NCI-H2196 treated with DMSO at 0.1 percent for 48 hours (cell line): ENCODE measurements around the gene SPN.
"Not testable (repeated sequence)": the region's sequence is repeated elsewhere in the genome, so short reads cannot be mapped to it uniquely, and the experiment has no call there.

Source experiments
- DNase-seq: peaks from one replicate; lab custom pipeline; 2025; ENCODE audit not compliant: unreplicated experiment; lab: John Stamatoyannopoulos, UW

Gene SPN

GRCh38 chr16:29645694-29646187 is 17.3 kb upstream of the SPN start:
- DNase-seq: peak; percentile 4

- no peak for DNase-seq
Observed at GRCh38 chr16:29646947-29647346, 16.1 kb upstream of the SPN start.

- DNase-seq: no peak
Observed at GRCh38 chr16:29649588-29650494, 13.2 kb upstream of the SPN start.

- DNase-seq: no peak
Observed at GRCh38 chr16:29650771-29651170, 12.3 kb upstream of the SPN start.

- DNase-seq: no peak
Observed at GRCh38 chr16:29651774-29652349, 11.2 kb upstream of the SPN start.

- DNase-seq: no peak
Observed at GRCh38 chr16:29653471-29653870, 9.6 kb upstream of the SPN start.

- not testable (repeated sequence) for DNase-seq
Observed at GRCh38 chr16:29653890-29654289, 9.2 kb upstream of the SPN start.

GRCh38 chr16:29656688-29657523 is 6.1 kb upstream of the SPN start:
- DNase-seq: no peak

- DNase-seq: no peak
Observed at GRCh38 chr16:29658705-29659104, 4.3 kb upstream of the SPN start.

- no peak for DNase-seq
Observed at GRCh38 chr16:29662000-29662728, 883 bp upstream of the SPN start.

- DNase-seq: no peak
Observed at GRCh38 chr16:29662729-29663015, 375 bp upstream of the SPN start.

GRCh38 chr16:29663807-29664090 is 702 bp downstream of the SPN start:
- DNase-seq: no peak

- no peak for DNase-seq
Observed at GRCh38 chr16:29664091-29664921, 1.3 kb downstream of the SPN start.

- no peak for DNase-seq
Observed at GRCh38 chr16:29665294-29666077, 2.4 kb downstream of the SPN start.

- not testable (repeated sequence) for DNase-seq
Observed at GRCh38 chr16:29667322-29667610, 4.2 kb downstream of the SPN start.

- DNase-seq: no peak
Observed at GRCh38 chr16:29667755-29668154, 4.7 kb downstream of the SPN start.

- no peak for DNase-seq
Observed at GRCh38 chr16:29668267-29668666, 5.2 kb downstream of the SPN start.

GRCh38 chr16:29673501-29673900 is 10.5 kb downstream of the SPN start:
- DNase-seq: no peak

GRCh38 chr16:29674188-29674587 is 11.1 kb downstream of the SPN start:
- no peak for DNase-seq
